Ramos (cell line): ENCODE results near the gene MMP8.
"Not testable (repeated sequence)": the region's sequence is repeated elsewhere in the genome, so short reads cannot be mapped to it uniquely, and the experiment has no call there.

Experiments used
- in situ Hi-C: fragments of 300-500 bp; cut with MboI; formaldehyde crosslinking; loops from one replicate; pipeline ENCODE4 v1.14.3; 2022; ENCODE audit warnings: low sequenced_read_pairs; ENCODE audit not compliant: unreplicated experiment

Gene MMP8

GRCh38 chr11:102724904-102725500 lies at the start of gene MMP8:
TSS of gene MMP8 (minus strand) at chr11:102724954. CDS start at chr11:102724855, 99 bp downstream.
- in situ Hi-C loops: no loop called here

GRCh38 chr11:102773386-102773785 lies 48.6 kb upstream of the MMP8 start:
- in situ Hi-C loops: no loop called here

GRCh38 chr11:102771351-102771750 lies 46.6 kb upstream of the MMP8 start:
- in situ Hi-C loops: no loop called here

DNA sequence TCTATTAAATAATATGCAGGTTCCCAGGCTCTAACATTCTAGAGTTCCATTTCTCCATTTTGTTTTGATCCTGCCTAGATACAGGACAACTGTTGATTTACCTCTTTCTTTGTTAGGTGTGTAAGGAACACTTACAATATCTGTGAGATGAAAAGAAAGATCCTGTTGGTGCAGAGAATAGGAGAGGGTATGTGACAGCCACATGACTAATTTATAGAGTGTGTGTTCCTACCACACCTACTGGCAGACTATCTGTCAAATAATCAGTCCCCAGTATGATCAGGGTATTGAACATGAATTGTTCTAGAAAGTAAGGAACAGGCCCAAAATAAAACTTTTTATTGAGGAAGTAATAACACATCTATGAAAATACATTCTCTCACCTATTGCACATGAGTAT lies 45.4 kb upstream of the MMP8 start:
- in situ Hi-C loops: no loop called here

GRCh38 chr11:102767800-102768199 lies 43.0 kb upstream of the MMP8 start:
- in situ Hi-C loops: no loop called here

GRCh38 chr11:102763440-102763839 lies 38.7 kb upstream of the MMP8 start:
- in situ Hi-C loops: no loop called here

GRCh38 chr11:102762361-102762767 lies 37.6 kb upstream of the MMP8 start:
- in situ Hi-C loops: no loop called here

DNA sequence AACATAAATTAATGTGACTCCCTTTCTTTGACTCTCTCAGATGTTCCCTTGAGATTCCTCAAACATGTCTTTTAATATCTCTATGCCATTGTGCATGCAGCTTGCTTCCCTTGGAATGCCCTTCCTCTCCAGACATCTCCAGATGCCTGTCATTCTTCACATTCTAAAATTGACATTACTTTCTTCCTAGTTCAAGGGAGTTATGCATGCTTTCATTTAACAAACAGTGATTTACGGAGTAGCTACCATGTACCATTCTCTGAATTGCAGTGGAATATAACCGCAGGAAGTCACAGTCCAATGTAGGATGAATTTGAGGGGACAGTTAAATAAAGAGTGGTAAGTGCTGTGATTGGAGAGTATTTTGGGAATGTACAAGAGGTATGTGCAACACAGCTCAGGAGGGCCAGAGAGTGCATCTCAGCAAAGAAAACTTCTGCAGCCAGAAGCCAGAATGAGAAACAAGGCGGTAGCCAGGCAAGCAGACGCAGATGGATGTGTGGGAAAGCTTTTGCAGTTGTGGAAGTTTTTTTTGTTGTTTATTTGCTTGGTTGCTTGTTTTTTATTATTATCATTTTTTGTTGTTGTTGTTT lies 37.0 kb upstream of the MMP8 start:
- in situ Hi-C loops: no loop called here

GRCh38 chr11:102760344-102761035 lies 35.7 kb upstream of the MMP8 start:
- in situ Hi-C loops: no loop called here

GRCh38 chr11:102757823-102758549 lies 33.2 kb upstream of the MMP8 start:
- in situ Hi-C loops: no loop called here

DNA sequence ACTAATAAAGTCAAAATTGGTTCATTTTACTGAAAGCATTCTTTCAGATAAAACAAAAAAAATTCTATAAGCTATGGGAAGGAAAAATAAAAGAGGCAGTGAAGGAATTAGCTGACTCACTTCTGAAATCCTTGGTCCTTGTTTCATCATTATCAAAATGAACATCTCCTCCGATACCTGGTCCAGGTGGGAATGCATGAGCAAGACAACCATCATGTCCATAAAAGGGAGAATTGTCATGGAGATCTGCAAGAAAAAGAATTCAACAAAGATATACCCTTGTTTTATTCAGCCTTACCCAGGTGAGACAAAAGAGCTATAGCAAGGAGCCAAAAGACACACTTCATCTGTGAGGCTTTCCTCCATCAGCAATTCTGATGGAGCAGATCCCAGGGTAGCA lies 28.5 kb upstream of the MMP8 start:
- in situ Hi-C loops: no loop called here

DNA sequence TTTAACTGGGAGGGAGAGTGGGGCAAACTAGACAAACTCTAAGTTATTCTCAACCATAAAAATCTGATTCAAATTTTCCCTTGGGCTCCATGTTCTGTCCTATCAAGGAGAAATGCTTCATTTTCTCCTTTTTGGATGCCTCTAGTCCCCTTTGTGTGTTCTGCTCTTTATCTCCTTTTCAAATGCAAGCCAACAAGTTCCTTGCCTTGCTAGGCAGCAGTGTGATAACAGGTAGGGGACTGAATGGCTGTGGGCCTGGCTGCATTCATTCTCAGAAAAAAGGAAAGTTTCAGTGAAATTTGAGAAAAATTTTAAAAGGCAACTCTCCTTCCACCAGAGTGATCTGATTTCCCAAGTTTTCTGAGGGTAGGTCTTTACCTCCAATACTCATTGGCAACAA lies 26.9 kb upstream of the MMP8 start:
- in situ Hi-C loops: no loop called here

GRCh38 chr11:102749101-102749722 lies 24.5 kb upstream of the MMP8 start:
- in situ Hi-C loops: no loop called here

GRCh38 chr11:102746746-102747578 lies 22.2 kb upstream of the MMP8 start:
- in situ Hi-C loops: not testable (repeated sequence)

- in situ Hi-C loops: no loop called here
These were observed 9.9 kb upstream of the MMP8 start for GRCh38 chr11:102734650-102735049.

GRCh38 chr11:102733232-102733875 lies 8.6 kb upstream of the MMP8 start:
- in situ Hi-C loops: no loop called here

GRCh38 chr11:102730944-102731343 lies 6.2 kb upstream of the MMP8 start:
- in situ Hi-C loops: not testable (repeated sequence)

DNA sequence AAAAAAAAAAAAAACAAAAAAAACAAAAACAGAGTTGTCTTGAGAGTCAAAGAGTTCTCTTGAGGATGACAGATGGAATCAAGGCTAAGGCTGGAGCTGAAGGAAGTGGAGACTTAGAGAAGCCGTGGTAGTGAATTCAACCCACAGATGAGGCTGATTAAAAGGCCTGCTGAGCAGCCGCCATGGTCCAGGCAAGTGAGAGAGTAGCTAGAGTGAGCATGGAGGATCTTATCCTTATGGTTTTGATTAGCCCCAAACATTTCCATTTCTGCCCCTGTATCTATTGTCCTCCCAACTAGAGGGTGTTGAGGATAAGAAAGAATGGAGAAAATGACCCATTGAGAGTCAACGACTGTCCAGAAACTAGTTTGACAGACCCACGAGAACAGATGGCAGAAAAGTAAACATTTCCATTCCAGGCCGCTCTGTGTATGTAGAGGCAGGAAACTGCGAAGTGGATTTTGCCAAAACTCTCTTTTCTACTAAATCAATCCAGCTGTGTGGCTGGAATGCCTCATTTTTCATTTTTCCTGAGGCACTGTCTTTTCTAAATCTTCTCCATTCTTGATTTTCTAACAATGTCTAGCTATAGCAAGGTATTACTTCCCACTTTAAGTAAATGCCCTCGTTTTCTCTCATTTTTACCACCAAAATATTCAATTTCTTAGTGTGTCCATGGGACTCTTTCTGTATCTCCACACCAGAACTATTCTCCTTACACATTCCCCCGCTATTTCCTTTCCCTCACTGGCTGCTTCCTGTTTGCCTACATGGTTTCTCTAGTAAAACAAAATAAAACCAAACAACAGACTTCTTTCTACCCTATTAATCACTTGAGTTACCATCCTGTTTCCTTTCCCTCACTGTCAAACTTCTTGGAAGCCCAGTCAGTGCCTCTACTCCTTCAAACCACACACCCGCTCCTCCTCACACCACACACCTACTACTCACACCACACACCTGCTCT lies 5.4 kb upstream of the MMP8 start:
- in situ Hi-C loops: no loop called here
